DOHH2 (cell line): Measurements from ENCODE around the gene C8G.

ENCODE experiments used
- H3F3A ChIP-seq: fragments of 200-600 bp; sonication (generic), shearing (Covaris generic); 2 replicates; pipeline ENCODE4 v1.6.0; 2016; ENCODE audit warnings: antibody characterized with exemption, mild to moderate bottlenecking; ENCODE audit not compliant: control insufficient read depth, insufficient read depth
- H3K27ac ChIP-seq: fragments of 200-600 bp; sonication (generic); 2 replicates; pipeline ENCODE4 v1.5.1; 2014; ENCODE audit warnings: low read depth, mild to moderate bottlenecking, low read length, moderate library complexity
- H3K27me3 ChIP-seq: fragments of 200-600 bp; sonication (generic); 2 replicates; pipeline ENCODE4 v1.6.1; 2014; ENCODE audit warnings: mild to moderate bottlenecking, low read length, mixed read lengths; ENCODE audit not compliant: control insufficient read depth
- H3K36me3 ChIP-seq: fragments of 200-600 bp; sonication (generic); 2 replicates; pipeline ENCODE4 v1.6.1; 2014; ENCODE audit warnings: mild to moderate bottlenecking, low read length, moderate library complexity, mixed read lengths; ENCODE audit not compliant: control insufficient read depth
- H3K4me1 ChIP-seq: fragments of 200-600 bp; sonication (generic); 2 replicates; pipeline ENCODE4 v1.6.1; 2014; ENCODE audit warnings: mild to moderate bottlenecking, low read length, mixed read lengths; ENCODE audit not compliant: control insufficient read depth
- H3K4me2 ChIP-seq: fragments of 200-600 bp; sonication (generic); 2 replicates; pipeline ENCODE4 v1.6.0; 2014; ENCODE audit warnings: mild to moderate bottlenecking, low read length, moderate library complexity
- H3K4me3 ChIP-seq: fragments of 200-600 bp; sonication (generic); 2 replicates; pipeline ENCODE4 v1.5.1; 2014; ENCODE audit warnings: mild to moderate bottlenecking, low read length, mixed read lengths
- H3K79me2 ChIP-seq: fragments of 200-600 bp; sonication (generic); 2 replicates; pipeline ENCODE4 v1.6.1; 2014; ENCODE audit warnings: mild to moderate bottlenecking, low read length, mixed read lengths; ENCODE audit not compliant: control insufficient read depth
- H3K9me2 ChIP-seq: fragments of 200-600 bp; sonication (generic); replicated peaks from 2 replicates; pipeline ENCODE4 v1.6.1; 2014; ENCODE audit warnings: mild to moderate bottlenecking, low read length, mixed read lengths; ENCODE audit not compliant: control insufficient read depth
- H3K9me3 ChIP-seq: fragments of 200-600 bp; sonication (generic); 2 replicates; pipeline ENCODE4 v1.6.1; 2014; ENCODE audit warnings: antibody characterized with exemption, low read length, mixed read lengths; ENCODE audit not compliant: control insufficient read depth, insufficient read depth
- H4K20me1 ChIP-seq: fragments of 200-600 bp; sonication (generic); 2 replicates; pipeline ENCODE4 v1.6.0; 2014; ENCODE audit warnings: low read depth, mild to moderate bottlenecking, antibody characterized with exemption, low read length, moderate library complexity; ENCODE audit not compliant: control insufficient read depth, insufficient read depth
- EZH2phosphoT487 ChIP-seq: fragments of 200-600 bp; sonication (generic); IDR thresholded peaks from 2 replicates; pipeline ENCODE4 v1.6.1; 2017; ENCODE audit warnings: borderline replicate concordance, mild to moderate bottlenecking, antibody characterized with exemption, low read length, moderate library complexity, mixed read lengths
- TF ChIP-seq, protein P1 (sequence below): fragments of 200-600 bp; sonication (generic); IDR thresholded peaks from one replicate; pipeline ENCODE4 v1.5.1; 2014; ENCODE audit warnings: antibody characterized with exemption, mild to moderate bottlenecking, low read depth, low read length; ENCODE audit not compliant: poor library complexity, severe bottlenecking

The C8G gene

DNA sequence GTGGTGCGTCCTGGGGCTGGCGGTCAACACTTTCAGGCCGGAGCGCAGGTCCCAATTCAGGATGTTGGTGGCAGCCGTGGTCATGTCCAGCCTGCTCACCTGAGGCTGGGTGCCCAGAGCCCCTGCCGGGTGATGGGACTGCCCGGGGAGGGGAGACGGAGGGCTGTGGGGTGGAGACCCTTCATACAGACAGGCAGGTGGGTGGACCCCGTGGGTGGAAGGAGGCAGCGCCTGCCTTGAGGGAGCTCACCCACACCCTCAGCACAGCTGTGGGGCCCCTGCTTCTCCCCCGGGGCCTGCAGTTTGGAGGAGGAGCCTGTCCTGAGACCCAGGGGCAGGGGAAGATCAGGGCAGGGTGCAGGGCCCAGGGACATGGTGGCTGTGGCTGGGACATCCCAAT, 25.3 kb downstream of the C8G start:
- Histone ChIP-seq H3F3A (no peaks in the 10 kb centered on the region), H3K36me3 (no peaks in the 10 kb centered on the region), H4K20me1 (no peaks in the 10 kb centered on the region), H3K4me3 (no peak overlapping the region), H3K4me2 (no peak overlapping the region), H3K79me2 (no peaks in the 10 kb centered on the region), H3K9me2 (no peaks in the 10 kb centered on the region), H3K27me3 (no peaks in the 10 kb centered on the region), H3K9me3 (no peaks in the 10 kb centered on the region), H3K27ac (no peak overlapping the region), H3K4me1 (peaks cover 11% of the 10 kb centered on the region)
- TF ChIP-seq, protein P1, sequence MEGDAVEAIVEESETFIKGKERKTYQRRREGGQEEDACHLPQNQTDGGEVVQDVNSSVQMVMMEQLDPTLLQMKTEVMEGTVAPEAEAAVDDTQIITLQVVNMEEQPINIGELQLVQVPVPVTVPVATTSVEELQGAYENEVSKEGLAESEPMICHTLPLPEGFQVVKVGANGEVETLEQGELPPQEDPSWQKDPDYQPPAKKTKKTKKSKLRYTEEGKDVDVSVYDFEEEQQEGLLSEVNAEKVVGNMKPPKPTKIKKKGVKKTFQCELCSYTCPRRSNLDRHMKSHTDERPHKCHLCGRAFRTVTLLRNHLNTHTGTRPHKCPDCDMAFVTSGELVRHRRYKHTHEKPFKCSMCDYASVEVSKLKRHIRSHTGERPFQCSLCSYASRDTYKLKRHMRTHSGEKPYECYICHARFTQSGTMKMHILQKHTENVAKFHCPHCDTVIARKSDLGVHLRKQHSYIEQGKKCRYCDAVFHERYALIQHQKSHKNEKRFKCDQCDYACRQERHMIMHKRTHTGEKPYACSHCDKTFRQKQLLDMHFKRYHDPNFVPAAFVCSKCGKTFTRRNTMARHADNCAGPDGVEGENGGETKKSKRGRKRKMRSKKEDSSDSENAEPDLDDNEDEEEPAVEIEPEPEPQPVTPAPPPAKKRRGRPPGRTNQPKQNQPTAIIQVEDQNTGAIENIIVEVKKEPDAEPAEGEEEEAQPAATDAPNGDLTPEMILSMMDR: no peak

DNA sequence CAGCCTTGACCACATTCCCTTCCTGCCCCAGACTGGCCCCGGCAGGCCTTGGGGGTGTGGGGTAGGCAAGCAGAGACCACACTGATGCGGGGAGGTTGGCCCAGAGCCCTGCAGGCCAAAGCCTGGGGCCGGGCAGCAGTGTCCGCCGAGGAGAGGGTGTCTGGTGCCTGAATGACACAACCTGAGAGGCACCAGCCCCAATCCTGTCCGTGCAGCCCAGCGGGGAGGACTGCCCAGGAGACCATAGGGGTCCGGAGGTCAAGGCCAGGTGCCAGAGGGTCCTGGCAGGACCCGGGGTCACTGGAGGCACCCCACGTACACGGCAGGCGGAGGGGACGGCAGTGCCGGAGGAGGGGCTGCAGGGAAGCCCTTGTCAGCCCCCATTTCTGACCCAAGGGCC, 26.7 kb downstream of the C8G start:
- Histone ChIP-seq H4K20me1 (no peaks in the 10 kb centered on the region), H3K9me2 (no peaks in the 10 kb centered on the region), H3K4me1 (no peaks in the 10 kb centered on the region; the same call in 1 of the 2 replicates), H3K79me2 (no peaks in the 10 kb centered on the region), H3F3A (no peaks in the 10 kb centered on the region), H3K4me3 (no peak overlapping the region), H3K27ac (no peak overlapping the region), H3K9me3 (no peaks in the 10 kb centered on the region), H3K27me3 (no peaks in the 10 kb centered on the region), H3K36me3 (no peaks in the 10 kb centered on the region), H3K4me2 (no peak overlapping the region)
- no peak for TF ChIP-seq EZH2phosphoT487
- TF ChIP-seq, protein P1: no peak

DNA sequence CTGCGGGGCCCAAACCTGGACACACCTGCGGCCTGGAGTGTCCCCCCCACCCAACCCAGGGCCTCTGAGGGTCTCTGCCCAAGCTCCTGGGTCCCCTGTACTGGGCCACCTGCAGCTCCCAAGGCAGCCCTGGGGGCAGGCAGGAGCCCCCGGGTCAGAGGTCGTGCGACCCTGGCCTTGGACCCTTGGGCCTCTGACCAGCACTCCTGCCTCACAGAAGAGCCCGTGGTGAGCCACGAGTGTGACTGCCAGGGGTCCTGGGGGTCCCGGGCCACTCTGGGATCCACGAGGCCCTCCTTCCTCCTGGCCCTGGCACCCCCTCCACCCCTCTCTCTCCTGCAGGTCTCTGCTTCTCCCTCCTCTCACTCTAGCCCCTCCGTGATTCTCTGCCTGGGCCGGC, 27.3 kb downstream of the C8G start:
- H3K4me3 ChIP-seq: no peak overlapping the region
- no peak overlapping the region for H3K4me2 ChIP-seq
- H3K9me3 ChIP-seq: no peaks in the 10 kb centered on the region
- H3K27ac ChIP-seq: no peak overlapping the region
- TF ChIP-seq EZH2phosphoT487: no peak
- TF ChIP-seq, protein P1: no peak
- no peaks in the 10 kb centered on the region for H3F3A ChIP-seq
- no peaks in the 10 kb centered on the region for H4K20me1 ChIP-seq
- H3K9me2 ChIP-seq: no peaks in the 10 kb centered on the region
- H3K36me3 ChIP-seq: no peaks in the 10 kb centered on the region
- H3K79me2 ChIP-seq: no peaks in the 10 kb centered on the region
- H3K27me3 ChIP-seq: no peaks in the 10 kb centered on the region
- H3K4me1 ChIP-seq: no peaks in the 10 kb centered on the region; the same call in 1 of the 2 replicates

DNA sequence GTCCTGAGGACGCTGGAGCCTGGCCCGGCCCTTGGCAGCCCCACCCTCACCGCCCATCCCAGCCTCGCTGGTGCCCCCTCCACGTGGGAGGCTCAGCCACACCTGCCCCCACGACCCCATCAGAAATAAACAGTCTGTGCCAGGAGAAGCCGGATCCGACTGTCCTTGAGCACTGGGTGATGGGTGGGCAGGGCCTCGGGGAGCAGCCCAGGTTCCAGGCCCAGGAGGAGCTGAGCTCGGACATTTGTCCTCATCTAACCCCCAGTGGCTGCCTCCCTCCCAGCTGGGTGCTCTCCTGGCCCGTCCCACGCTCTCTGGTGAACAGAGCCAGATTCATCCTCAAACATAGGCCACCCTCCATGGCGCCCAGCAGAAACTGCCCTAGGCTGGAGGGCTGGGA, 27.7 kb downstream of the C8G start:
- Histone ChIP-seq H3K9me2 (no peaks in the 10 kb centered on the region), H3K36me3 (no peaks in the 10 kb centered on the region), H3K4me3 (no peak overlapping the region), H3K27me3 (no peaks in the 10 kb centered on the region), H3K27ac (no peak overlapping the region), H3K4me2 (no peak overlapping the region), H3F3A (no peaks in the 10 kb centered on the region), H3K79me2 (no peaks in the 10 kb centered on the region), H3K9me3 (no peaks in the 10 kb centered on the region), H3K4me1 (no peaks in the 10 kb centered on the region; the same call in 1 of the 2 replicates), H4K20me1 (no peaks in the 10 kb centered on the region)
- TF ChIP-seq, protein P1: no peak
- TF ChIP-seq EZH2phosphoT487: no peak
